Neural cell (in vitro differentiated cells): ENCODE measurements around the gene FER1L5. TPM values are rescaled to one million over a fixed set of nuclear protein-coding genes. Genes with fewer than 3 reads are reported as not detected.

Source experiments
- H2AFZ ChIP-seq: fragments of 200-600, 300-800 bp; sonication (generic), shearing (Covaris generic); 2 replicates; pipeline ENCODE4 v1.6.0; 2014; ENCODE audit warnings: low read depth, mild to moderate bottlenecking, antibody characterized with exemption, low read length, moderate library complexity
- H3F3A ChIP-seq: fragments of 200-600 bp; shearing (Covaris generic); 2 replicates; pipeline ENCODE4 v1.6.1; 2016; ENCODE audit warnings: mild to moderate bottlenecking, moderate library complexity, mixed read lengths, antibody characterized with exemption, low read length; ENCODE audit not compliant: insufficient read depth, poor library complexity, severe bottlenecking
- H3K27ac ChIP-seq: fragments of 200-600, 300-800 bp; sonication (generic), shearing (Covaris generic); 2 replicates; pipeline ENCODE4 v1.5.1; 2014; ENCODE audit warnings: mild to moderate bottlenecking, low read length, moderate library complexity
- H3K27me3 ChIP-seq: fragments of 300-800, 200-600 bp; sonication (generic), shearing (Covaris generic); 2 replicates; pipeline ENCODE4 v1.6.0; 2014; ENCODE audit warnings: mild to moderate bottlenecking, low read depth, low read length, moderate library complexity; ENCODE audit not compliant: insufficient read depth
- H3K36me3 ChIP-seq: fragments of 300-800, 200-600 bp; sonication (generic), shearing (Covaris generic); 2 replicates; pipeline ENCODE4 v1.5.1; 2014; ENCODE audit warnings: mild to moderate bottlenecking, antibody characterized with exemption, low read length, moderate library complexity; ENCODE audit not compliant: insufficient read depth
- H3K4me2 ChIP-seq: fragments of 300-800, 200-600 bp; sonication (generic), shearing (Covaris generic); 2 replicates; pipeline ENCODE4 v1.6.0; 2014; ENCODE audit warnings: mild to moderate bottlenecking, low read length
- H3K4me3 ChIP-seq: fragments of 300-800, 200-600 bp; sonication (generic), shearing (Covaris generic); 2 replicates; pipeline ENCODE4 v1.5.1; 2014; ENCODE audit warnings: mild to moderate bottlenecking, low read length, moderate library complexity
- H3K79me2 ChIP-seq: fragments of 200-600 bp; shearing (Covaris generic); replicated peaks from 2 replicates; pipeline ENCODE4 v1.6.0; 2014; ENCODE audit warnings: mild to moderate bottlenecking, low read length, moderate library complexity; ENCODE audit not compliant: insufficient read depth
- H3K9ac ChIP-seq: fragments of 300-800, 200-600 bp; sonication (generic), shearing (Covaris generic); 2 replicates; pipeline ENCODE4 v1.6.1; 2016; ENCODE audit warnings: mild to moderate bottlenecking, low read length, mixed read lengths
- H3K9me2 ChIP-seq: fragments of 200-600 bp; shearing (Covaris generic); 2 replicates; pipeline ENCODE4 v1.6.1; 2016; ENCODE audit warnings: mild to moderate bottlenecking, low read length, mixed read lengths; ENCODE audit not compliant: insufficient read depth
- H3K9me3 ChIP-seq: fragments of 200-600, 300-800 bp; sonication (generic), shearing (Covaris generic); 2 replicates; pipeline ENCODE4 v1.6.1; 2016; ENCODE audit warnings: mild to moderate bottlenecking, mixed run types, low read length, moderate library complexity, mixed read lengths
- H4K20me1 ChIP-seq: fragments of 200-600 bp; shearing (Covaris generic); 2 replicates; pipeline ENCODE4 v1.6.1; 2016; ENCODE audit warnings: mild to moderate bottlenecking, mixed run types; ENCODE audit not compliant: insufficient read depth
- CTCF ChIP-seq: fragments of 450-650 bp; IDR thresholded peaks from 2 replicates; pipeline ENCODE4 v1.5.1; 2014; ENCODE audit warnings: antibody characterized with exemption, mild to moderate bottlenecking, moderate library complexity; ENCODE audit not compliant: poor library complexity, severe bottlenecking
- EP300 ChIP-seq: fragments of 450-650 bp; conservative IDR thresholded peaks from 2 replicates; pipeline ENCODE4 v1.6.1; 2014; ENCODE audit warnings: antibody characterized with exemption, mild to moderate bottlenecking, moderate library complexity; ENCODE audit not compliant: poor library complexity, severe bottlenecking
- EZH2 ChIP-seq: fragments of 200-600, 300-800 bp; shearing (Covaris generic), sonication (generic); IDR thresholded peaks from 2 replicates; pipeline ENCODE4 v1.6.1; 2014; ENCODE audit warnings: antibody characterized with exemption, low read length, borderline replicate concordance, mild to moderate bottlenecking; ENCODE audit not compliant: insufficient read depth, poor library complexity, severe bottlenecking
- MXI1 ChIP-seq: fragments of 450-650 bp; conservative IDR thresholded peaks from 2 replicates; pipeline ENCODE4 v1.6.1; 2014; ENCODE audit warnings: antibody characterized with exemption, mild to moderate bottlenecking; ENCODE audit not compliant: poor library complexity, severe bottlenecking
- POLR2AphosphoS5 ChIP-seq: IDR thresholded peaks from 2 replicates; pipeline ENCODE4 v1.6.1; 2012
- REST ChIP-seq: IDR thresholded peaks from 2 replicates; pipeline ENCODE4 v1.6.1; 2012; ENCODE audit warnings: borderline replicate concordance
- polyA plus RNA-seq: library from polyadenylated mRNA; depleted of rRNA; stranded (reverse); fragments of >200 nt; gene quantifications from 2 replicates; pipeline ENCODE4 v1.2.3, GENCODE V29; 2014

The FER1L5 gene
- polyA plus RNA-seq, 1 donor from 2014 or later = 0.28 TPM

DNA sequence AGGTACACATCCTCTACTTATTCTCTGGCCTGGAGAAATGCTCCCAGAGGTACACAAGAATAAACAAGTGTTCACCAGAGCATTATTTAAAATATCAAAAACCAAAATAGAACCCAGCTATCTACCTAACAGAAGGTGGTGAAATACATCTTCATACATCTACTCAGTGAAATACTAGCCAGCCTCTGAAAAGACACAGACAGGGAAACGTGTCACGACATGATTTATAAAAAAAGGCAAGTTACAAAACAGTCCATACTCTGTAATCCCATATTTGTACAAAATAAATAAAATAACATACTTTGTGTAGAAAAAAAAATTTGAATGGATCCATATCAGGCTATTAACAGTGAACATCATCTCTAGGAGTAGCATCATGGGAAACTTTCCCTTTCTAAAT, 42.6 kb upstream of the FER1L5 start:
- H3K9me3 ChIP-seq = no peaks in the 10 kb centered on the region
- no peak overlapping the region for H3K4me3 ChIP-seq
- no peaks in the 10 kb centered on the region for H3K9me2 ChIP-seq
- H3K79me2 ChIP-seq = no peaks in the 10 kb centered on the region
- no peaks in the 10 kb centered on the region for H4K20me1 ChIP-seq
- no peaks in the 10 kb centered on the region for H3F3A ChIP-seq
- H3K27ac ChIP-seq = no peak overlapping the region
- no peaks in the 10 kb centered on the region for H3K27me3 ChIP-seq
- H3K36me3 ChIP-seq = peaks cover 19% of the 10 kb centered on the region
- H3K9ac ChIP-seq = no peak overlapping the region
- H3K4me2 ChIP-seq = no peak overlapping the region
- H2AFZ ChIP-seq = no peak overlapping the region
- TF ChIP-seq CTCF (no peak), MXI1 (no peak), EZH2 (no peak), POLR2AphosphoS5 (no peak)

- no peak for TF ChIP-seq EP300
- TF ChIP-seq REST = no peak
- TF ChIP-seq EZH2 = no peak
- no peak for TF ChIP-seq CTCF
- no peak overlapping the region for H3K27ac ChIP-seq
- H3K9me3 ChIP-seq = no peaks in the 10 kb centered on the region
- no peaks in the 10 kb centered on the region for H3K9me2 ChIP-seq
- no peak overlapping the region for H3K4me2 ChIP-seq
- H4K20me1 ChIP-seq = no peaks in the 10 kb centered on the region
- H3K4me3 ChIP-seq = no peak overlapping the region
- no peaks in the 10 kb centered on the region for H3K79me2 ChIP-seq
- no peak overlapping the region for H3K9ac ChIP-seq
- H2AFZ ChIP-seq = no peak overlapping the region
- H3K27me3 ChIP-seq = no peaks in the 10 kb centered on the region
- no peaks in the 10 kb centered on the region for H3F3A ChIP-seq
- peaks cover 25% of the 10 kb centered on the region for H3K36me3 ChIP-seq
These were observed 40.9 kb upstream of the FER1L5 start for GRCh38 chr2:96601382-96602292.
